PFSK-1 (cell line): Measurements from ENCODE around the gene ELL2.

ENCODE experiments used
- FOXP2 ChIP-seq: optimal IDR thresholded peaks from 2 replicates; pipeline ENCODE3; 2011; ENCODE audit warnings: borderline replicate concordance, control low read depth, inconsistent platforms; ENCODE audit not compliant: insufficient read depth; ENCODE audit errors: extremely low read length, extremely low read depth
- POLR2AphosphoS5 ChIP-seq: IDR thresholded peaks from 2 replicates; pipeline ENCODE4 v1.6.1; 2012; ENCODE audit warnings: low read depth, mild to moderate bottlenecking, control low read depth, low read length, moderate library complexity
- SIN3A ChIP-seq: IDR thresholded peaks from 2 replicates; pipeline ENCODE4 v1.6.1; 2012; ENCODE audit warnings: mild to moderate bottlenecking, low read length, moderate library complexity, borderline replicate concordance; ENCODE audit not compliant: insufficient read depth
- TAF1 ChIP-seq: IDR thresholded peaks from 2 replicates; pipeline ENCODE4 v1.6.1; 2012; ENCODE audit warnings: low read length, control low read depth, borderline replicate concordance; ENCODE audit not compliant: insufficient read depth
- TF ChIP-seq, protein P1 (sequence below), 2 experiments: IDR thresholded peaks; 2 replicates each; pipeline versions ENCODE4 v1.6.1 to v1.8.0; 2011 to 2012; ENCODE audit warnings: low read depth in 2 of 2, low read length in 2 of 2, control low read depth in 1 of 2, inconsistent platforms in 1 of 2, mild to moderate bottlenecking in 1 of 2, moderate library complexity in 1 of 2; ENCODE audit not compliant: insufficient read depth in 1 of 2

Gene ELL2

DNA sequence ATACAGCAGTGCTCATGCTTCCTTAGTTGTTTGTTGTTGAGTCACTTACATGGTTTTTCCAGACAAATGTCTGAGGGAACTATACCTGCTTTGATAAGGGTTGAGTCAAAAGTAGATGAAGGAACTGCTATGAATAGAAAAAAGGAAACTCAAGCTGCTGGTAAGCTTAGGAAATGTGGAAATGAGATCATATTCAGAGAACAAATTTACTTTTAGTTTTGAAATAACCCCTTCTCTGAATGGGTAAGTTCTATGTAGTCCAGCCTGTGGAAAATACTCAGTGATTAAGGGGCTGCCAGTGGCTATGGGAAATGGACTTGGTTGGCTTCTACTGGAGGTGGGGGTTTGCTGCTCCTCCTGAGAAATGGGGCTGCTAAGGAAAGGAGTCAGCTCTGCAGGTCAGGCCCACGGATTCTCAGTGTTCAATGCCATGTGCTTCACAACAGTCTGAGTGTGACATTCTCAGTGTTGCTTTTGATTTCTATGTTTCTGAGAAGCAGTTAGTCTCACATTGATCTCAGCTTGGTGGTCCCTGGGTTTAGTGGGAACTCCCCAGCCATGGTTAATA lies 91.5 kb downstream of the ELL2 start:
- TF ChIP-seq FOXP2 (no peak), SIN3A (no peak), POLR2AphosphoS5 (no peak), TAF1 (no peak)
- TF ChIP-seq, protein P1, sequence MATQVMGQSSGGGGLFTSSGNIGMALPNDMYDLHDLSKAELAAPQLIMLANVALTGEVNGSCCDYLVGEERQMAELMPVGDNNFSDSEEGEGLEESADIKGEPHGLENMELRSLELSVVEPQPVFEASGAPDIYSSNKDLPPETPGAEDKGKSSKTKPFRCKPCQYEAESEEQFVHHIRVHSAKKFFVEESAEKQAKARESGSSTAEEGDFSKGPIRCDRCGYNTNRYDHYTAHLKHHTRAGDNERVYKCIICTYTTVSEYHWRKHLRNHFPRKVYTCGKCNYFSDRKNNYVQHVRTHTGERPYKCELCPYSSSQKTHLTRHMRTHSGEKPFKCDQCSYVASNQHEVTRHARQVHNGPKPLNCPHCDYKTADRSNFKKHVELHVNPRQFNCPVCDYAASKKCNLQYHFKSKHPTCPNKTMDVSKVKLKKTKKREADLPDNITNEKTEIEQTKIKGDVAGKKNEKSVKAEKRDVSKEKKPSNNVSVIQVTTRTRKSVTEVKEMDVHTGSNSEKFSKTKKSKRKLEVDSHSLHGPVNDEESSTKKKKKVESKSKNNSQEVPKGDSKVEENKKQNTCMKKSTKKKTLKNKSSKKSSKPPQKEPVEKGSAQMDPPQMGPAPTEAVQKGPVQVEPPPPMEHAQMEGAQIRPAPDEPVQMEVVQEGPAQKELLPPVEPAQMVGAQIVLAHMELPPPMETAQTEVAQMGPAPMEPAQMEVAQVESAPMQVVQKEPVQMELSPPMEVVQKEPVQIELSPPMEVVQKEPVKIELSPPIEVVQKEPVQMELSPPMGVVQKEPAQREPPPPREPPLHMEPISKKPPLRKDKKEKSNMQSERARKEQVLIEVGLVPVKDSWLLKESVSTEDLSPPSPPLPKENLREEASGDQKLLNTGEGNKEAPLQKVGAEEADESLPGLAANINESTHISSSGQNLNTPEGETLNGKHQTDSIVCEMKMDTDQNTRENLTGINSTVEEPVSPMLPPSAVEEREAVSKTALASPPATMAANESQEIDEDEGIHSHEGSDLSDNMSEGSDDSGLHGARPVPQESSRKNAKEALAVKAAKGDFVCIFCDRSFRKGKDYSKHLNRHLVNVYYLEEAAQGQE (IDR thresholded peaks at IDR 0.05; ENCODE audit: insufficient read depth in 1 of 2, low read depth in 2 of 2, low read length in 2 of 2): no peak

DNA sequence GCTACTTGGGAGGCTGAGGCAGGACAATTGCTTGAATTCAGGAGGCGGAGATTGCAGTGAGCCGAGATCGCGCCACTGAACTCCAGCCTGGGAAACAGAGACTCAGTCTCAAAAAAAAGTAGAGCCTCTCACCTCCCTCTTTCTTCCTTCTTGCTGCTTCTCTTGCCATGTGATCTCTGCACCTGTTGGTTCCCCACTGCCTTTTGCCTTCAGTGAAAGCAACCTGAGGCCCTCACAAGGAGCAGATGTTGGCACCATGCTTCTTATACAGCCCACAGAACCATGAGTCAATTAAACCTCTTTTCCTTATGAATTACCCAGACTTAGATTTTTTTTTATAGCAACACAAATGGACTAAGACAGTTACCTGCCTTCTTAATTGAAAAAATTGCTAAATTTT lies 93.5 kb downstream of the ELL2 start:
- TF ChIP-seq SIN3A: no peak
- TF ChIP-seq, protein P1 (IDR thresholded peaks at IDR 0.05; ENCODE audit: insufficient read depth in 1 of 2, low read depth in 2 of 2, low read length in 2 of 2): no peak

- TF ChIP-seq FOXP2: no peak
- TF ChIP-seq, protein P1 (IDR thresholded peaks at IDR 0.05; ENCODE audit: insufficient read depth in 1 of 2, low read depth in 2 of 2, low read length in 2 of 2): no peak
- TF ChIP-seq POLR2AphosphoS5: no peak
- no peak for TF ChIP-seq SIN3A
- TF ChIP-seq TAF1: no peak
Observed at GRCh38 chr5:95866435-95867040, 95.1 kb downstream of the ELL2 start.

DNA sequence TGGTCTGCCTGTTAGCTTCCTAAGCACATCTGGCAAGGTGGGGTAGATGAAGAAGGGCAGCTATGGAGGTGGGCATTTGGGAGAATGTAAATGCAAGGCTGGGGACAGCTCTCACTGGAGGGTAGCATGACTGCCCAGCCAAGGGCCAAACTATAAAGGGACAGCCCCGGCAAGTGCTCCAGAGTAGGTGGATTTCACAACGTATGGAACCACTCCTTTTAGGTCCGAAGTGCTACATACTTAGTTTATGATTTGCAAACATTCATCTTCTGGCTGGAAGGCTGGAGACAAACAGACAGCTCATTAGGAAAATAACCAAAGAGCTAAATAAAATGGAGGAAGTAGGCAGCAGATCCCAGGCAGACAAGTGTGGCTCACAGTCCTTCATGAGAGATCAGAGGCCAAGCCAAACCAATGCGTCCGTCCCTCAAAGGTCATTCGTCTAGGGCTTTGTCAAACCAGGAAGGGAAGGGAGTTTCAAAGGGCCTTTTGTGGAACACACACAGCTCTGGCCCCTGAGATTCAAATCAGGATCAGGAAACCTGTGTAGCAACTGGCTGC lies 96.6 kb downstream of the ELL2 start:
- TF ChIP-seq POLR2AphosphoS5: no peak
- TF ChIP-seq, protein P1 (IDR thresholded peaks at IDR 0.05; ENCODE audit: insufficient read depth in 1 of 2, low read depth in 2 of 2, low read length in 2 of 2): no peak

DNA sequence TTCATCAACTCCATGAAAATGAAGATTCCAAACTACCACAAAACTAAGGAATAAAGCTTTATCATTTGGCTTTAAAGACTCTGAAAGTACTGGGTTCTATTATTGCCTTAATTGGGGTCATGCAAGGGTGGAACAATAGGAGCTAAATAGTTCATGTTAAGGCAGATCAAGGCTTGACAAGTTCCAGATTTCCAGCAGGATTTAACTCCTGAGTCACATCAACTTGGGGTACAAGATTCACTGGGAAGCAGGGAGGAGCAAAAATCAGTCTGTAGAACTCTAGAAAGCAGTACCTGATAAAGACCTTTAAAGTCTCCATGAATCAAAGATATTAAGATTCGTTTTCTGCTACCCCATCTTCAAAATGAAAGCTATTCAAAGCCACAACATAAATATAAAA lies 97.2 kb downstream of the ELL2 start:
- TF ChIP-seq POLR2AphosphoS5 (no peak), FOXP2 (no peak), TAF1 (no peak), SIN3A (no peak)
- TF ChIP-seq, protein P1 (IDR thresholded peaks at IDR 0.05; ENCODE audit: insufficient read depth in 1 of 2, low read depth in 2 of 2, low read length in 2 of 2): no peak
